OCI-LY1 (cell line): ENCODE measurements around the gene PPM1D.

Experiments used
- H2AFZ ChIP-seq: fragments of 200-600 bp; sonication (generic), shearing (Covaris generic); 2 replicates; pipeline ENCODE4 v1.6.0; 2014; ENCODE audit warnings: antibody characterized with exemption, mild to moderate bottlenecking, low read length
- H3F3A ChIP-seq: fragments of 200-600 bp; sonication (generic), shearing (Covaris generic); 2 replicates; pipeline ENCODE4 v1.6.0; 2014; ENCODE audit warnings: mild to moderate bottlenecking, antibody characterized with exemption, low read length, moderate library complexity; ENCODE audit not compliant: insufficient read depth
- H3K27ac ChIP-seq: fragments of 200-600 bp; sonication (generic); 2 replicates; pipeline ENCODE4 v1.5.1; 2014; ENCODE audit warnings: low read length, mixed run types, mild to moderate bottlenecking, low read depth; ENCODE audit not compliant: poor library complexity, severe bottlenecking
- H3K27me3 ChIP-seq: fragments of 200-600 bp; sonication (generic); 2 replicates; pipeline ENCODE4 v1.6.0; 2014; ENCODE audit warnings: antibody characterized with exemption, mild to moderate bottlenecking, low read length, moderate library complexity; ENCODE audit not compliant: insufficient read depth
- H3K36me3 ChIP-seq: fragments of 200-600 bp; sonication (generic); 2 replicates; pipeline ENCODE4 v1.6.1; 2014; ENCODE audit warnings: mild to moderate bottlenecking, antibody characterized with exemption, low read length, moderate library complexity, mixed read lengths; ENCODE audit not compliant: insufficient read depth
- H3K4me1 ChIP-seq: fragments of 200-600 bp; sonication (generic); 2 replicates; pipeline ENCODE4 v1.5.1; 2014; ENCODE audit warnings: mild to moderate bottlenecking, low read length, moderate library complexity; ENCODE audit not compliant: insufficient read depth, severe bottlenecking
- H3K4me2 ChIP-seq: fragments of 200-600 bp; sonication (generic), shearing (Covaris generic); 2 replicates; pipeline ENCODE4 v1.6.1; 2014; ENCODE audit warnings: low read length
- H3K4me3 ChIP-seq: fragments of 200-600 bp; sonication (generic); 2 replicates; pipeline ENCODE4 v1.5.1; 2014; ENCODE audit warnings: low read length, low read depth, mild to moderate bottlenecking, mixed read lengths; ENCODE audit not compliant: poor library complexity, severe bottlenecking
- H3K79me2 ChIP-seq: fragments of 200-600 bp; shearing (Covaris generic); 2 replicates; pipeline ENCODE4 v1.6.1; 2016; ENCODE audit warnings: mixed run types, low read length, mixed read lengths; ENCODE audit not compliant: insufficient read depth
- H3K9ac ChIP-seq: fragments of 200-600 bp; sonication (generic), shearing (Covaris generic); 2 replicates; pipeline ENCODE4 v1.6.1; 2014; ENCODE audit warnings: mild to moderate bottlenecking, low read length, mixed read lengths
- H3K9me2 ChIP-seq: fragments of 200-600 bp; sonication (generic), shearing (Covaris generic); 2 replicates; pipeline ENCODE4 v1.6.1; 2014; ENCODE audit warnings: low read depth, mild to moderate bottlenecking, low read length, mixed read lengths
- H3K9me3 ChIP-seq: fragments of 200-600 bp; shearing (Covaris generic); 2 replicates; pipeline ENCODE4 v1.6.1; 2014; ENCODE audit warnings: low read length, mixed read lengths
- H4K20me1 ChIP-seq: fragments of 200-600 bp; sonication (generic), shearing (Covaris generic); 2 replicates; pipeline ENCODE4 v1.6.0; 2016; ENCODE audit warnings: mild to moderate bottlenecking, low read length; ENCODE audit not compliant: insufficient read depth
- CTCF ChIP-seq: fragments of 200-600 bp; sonication (generic), shearing (Covaris generic); IDR thresholded peaks from 2 replicates; pipeline ENCODE4 v1.5.1; 2017; ENCODE audit warnings: mild to moderate bottlenecking, antibody characterized with exemption, low read length, moderate library complexity, mixed read lengths
- EZH2 ChIP-seq: fragments of 200-600 bp; sonication (generic), shearing (Covaris generic); IDR thresholded peaks from 2 replicates; pipeline ENCODE4 v1.8.0; 2017; ENCODE audit warnings: borderline replicate concordance, mixed run types, mild to moderate bottlenecking, antibody characterized with exemption, low read length, moderate library complexity, mixed read lengths

The PPM1D gene

GRCh38 chr17:60559995-60560859 is 39.8 kb upstream of the PPM1D start:
- no peak overlapping the region for H3K4me3 ChIP-seq
- no peak overlapping the region for H2AFZ ChIP-seq
- no peak overlapping the region for H3K4me2 ChIP-seq
- H3K79me2 ChIP-seq = no peaks in the 10 kb centered on the region
- H3F3A ChIP-seq = no peaks in the 10 kb centered on the region
- no peaks in the 10 kb centered on the region for H3K36me3 ChIP-seq
- TF ChIP-seq CTCF (no peak), EZH2 (no peak)
- no peaks in the 10 kb centered on the region for H3K4me1 ChIP-seq
- H4K20me1 ChIP-seq = no peaks in the 10 kb centered on the region
- H3K9ac ChIP-seq = no peak overlapping the region
- H3K27ac ChIP-seq = no peak overlapping the region
- no peaks in the 10 kb centered on the region for H3K9me2 ChIP-seq
- H3K9me3 ChIP-seq = peaks cover 18% of the 10 kb centered on the region
- H3K27me3 ChIP-seq = no peaks in the 10 kb centered on the region

GRCh38 chr17:60560860-60561257 is 39.1 kb upstream of the PPM1D start:
- no peak overlapping the region for H2AFZ ChIP-seq

GRCh38 chr17:60562421-60562820 is 37.6 kb upstream of the PPM1D start:
- Histone ChIP-seq H3K9ac (no peak overlapping the region), H3K4me1 (no peaks in the 10 kb centered on the region), H3K9me3 (peaks cover 11% of the 10 kb centered on the region), H3K36me3 (no peaks in the 10 kb centered on the region), H3K4me3 (no peak overlapping the region), H2AFZ (no peak overlapping the region), H4K20me1 (no peaks in the 10 kb centered on the region), H3F3A (no peaks in the 10 kb centered on the region), H3K27ac (no peak overlapping the region), H3K27me3 (no peaks in the 10 kb centered on the region), H3K79me2 (no peaks in the 10 kb centered on the region), H3K9me2 (no peaks in the 10 kb centered on the region), H3K4me2 (no peak overlapping the region)
- TF ChIP-seq EZH2 (no peak), CTCF (no peak)

More at GRCh38 chr17:60560860-60561257, 39.1 kb upstream of the PPM1D start:
- H3K9me3 ChIP-seq = peaks cover 18% of the 10 kb centered on the region
- H3K9ac ChIP-seq = no peak overlapping the region
- no peaks in the 10 kb centered on the region for H3K79me2 ChIP-seq
- no peaks in the 10 kb centered on the region for H3K9me2 ChIP-seq
- no peaks in the 10 kb centered on the region for H4K20me1 ChIP-seq
- H3F3A ChIP-seq = no peaks in the 10 kb centered on the region
- H3K4me3 ChIP-seq = no peak overlapping the region
- H3K27ac ChIP-seq = no peak overlapping the region
- TF ChIP-seq CTCF (no peak), EZH2 (no peak)
- H3K4me2 ChIP-seq = no peak overlapping the region
- no peaks in the 10 kb centered on the region for H3K36me3 ChIP-seq
- no peaks in the 10 kb centered on the region for H3K4me1 ChIP-seq
- no peaks in the 10 kb centered on the region for H3K27me3 ChIP-seq
